Left ventricle myocardium superior (tissue), 1 donor: ENCODE data around the gene AGAP1. TPM values are rescaled to one million over a fixed set of nuclear protein-coding genes. Genes with fewer than 3 reads are reported as not detected.

Source experiments
- ATAC-seq: fragments of 200-7000 bp; cut with Tn5 transposase; one replicate; pipeline ENCODE4 v1.9.1; 2020; ENCODE audit warnings: mild to moderate bottlenecking, moderate library complexity
- DNase-seq: peaks from one replicate; pipeline ENCODE4 v3.0.0-alpha.2; 2020
- intact Hi-C: fragments of 100-400 bp; cut with micrococcal nuclease; formaldehyde crosslinking; loops from one replicate; pipeline ENCODE4 v1.11.0; 2022
- total RNA-seq: library from RNA; stranded (reverse); fragmentation: NEBNext Ultra II Directional; extraction: Animal tissue kit (Norgen Biotek cat#: 25700); gene quantifications from one replicate; pipeline ENCODE4 v1.2.1, GENCODE V29; 2021
- donor health status: DM: no; HTN: yes; CAD: no; lungs with severe emphysema.

The AGAP1 gene
- total RNA-seq, 1 donor from 2014 or later: 22.3 TPM

DNA sequence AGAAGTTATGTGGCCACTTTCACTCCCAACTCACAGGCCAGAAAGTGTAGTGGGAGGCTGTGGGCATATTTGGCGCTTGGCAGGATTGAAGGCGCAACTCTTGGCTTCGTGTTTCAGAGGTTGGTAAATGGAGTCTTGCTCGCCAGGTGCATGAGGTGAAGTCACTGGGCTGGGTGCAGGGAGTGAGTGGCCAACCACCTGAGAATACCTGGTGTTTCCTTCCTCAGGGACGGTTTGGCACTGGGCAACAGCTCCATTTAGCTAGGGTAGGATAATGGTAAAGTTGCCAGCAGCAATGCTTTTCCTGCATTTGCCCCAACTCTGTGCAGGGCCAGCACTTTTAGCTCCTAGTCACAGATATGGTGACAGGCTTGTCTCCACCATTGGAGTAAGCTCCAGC, 115.9 kb downstream of the AGAP1 start:
- intact Hi-C loops: no loop called here
- ATAC-seq (no peak), DNase-seq (no peak)

DNA sequence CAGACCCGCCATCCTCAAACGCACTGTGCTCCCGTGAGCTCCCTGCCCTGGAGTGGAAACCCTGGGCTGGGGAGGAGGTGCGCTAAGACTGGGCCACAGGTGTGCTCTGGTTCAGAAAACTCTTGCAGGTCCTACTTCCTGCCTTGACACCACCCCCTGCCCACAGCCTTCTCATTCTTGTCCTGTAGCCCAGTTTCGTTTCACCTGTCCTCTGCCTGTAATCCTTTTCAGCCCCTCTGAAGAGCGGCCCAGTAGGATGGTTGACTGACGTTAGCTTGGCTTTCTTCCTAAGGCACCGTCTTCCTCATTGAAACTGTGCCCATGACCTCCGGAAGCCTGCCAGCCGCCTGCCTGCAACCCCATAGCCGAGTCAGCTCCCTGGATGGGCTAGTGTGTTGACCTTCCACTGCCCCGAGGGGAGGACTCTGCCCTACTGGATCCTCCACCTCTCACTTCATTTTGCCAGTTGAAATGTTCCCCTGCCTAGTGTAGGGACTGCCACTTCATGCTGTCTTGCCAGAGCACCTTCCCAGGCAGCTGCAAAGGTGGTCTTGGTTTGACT, 116.9 kb downstream of the AGAP1 start:
- ATAC-seq (no peak), DNase-seq (peak; percentile 44)
- intact Hi-C loops: no loop called here

DNA sequence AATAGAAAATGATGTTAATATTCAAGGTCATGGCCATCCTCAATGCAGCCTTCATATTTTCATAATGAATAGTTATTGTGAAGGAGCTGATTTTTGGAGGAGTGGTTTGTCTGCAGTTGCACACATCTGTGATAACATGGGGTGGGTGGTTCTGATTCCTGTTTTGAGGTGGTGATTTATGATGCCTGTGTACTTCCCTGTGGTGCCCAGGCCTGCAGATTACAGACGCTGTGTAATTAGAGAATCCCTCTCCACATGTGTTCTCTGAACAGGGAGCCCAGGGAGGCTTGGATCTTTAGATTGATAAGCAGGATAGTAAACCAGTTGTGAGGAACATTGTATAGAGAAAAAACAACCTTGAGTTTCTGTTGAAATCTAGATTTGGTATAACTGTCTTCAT, 117.5 kb downstream of the AGAP1 start:
- ATAC-seq (no peak), DNase-seq (no peak)
- intact Hi-C loops: no loop called here

DNA sequence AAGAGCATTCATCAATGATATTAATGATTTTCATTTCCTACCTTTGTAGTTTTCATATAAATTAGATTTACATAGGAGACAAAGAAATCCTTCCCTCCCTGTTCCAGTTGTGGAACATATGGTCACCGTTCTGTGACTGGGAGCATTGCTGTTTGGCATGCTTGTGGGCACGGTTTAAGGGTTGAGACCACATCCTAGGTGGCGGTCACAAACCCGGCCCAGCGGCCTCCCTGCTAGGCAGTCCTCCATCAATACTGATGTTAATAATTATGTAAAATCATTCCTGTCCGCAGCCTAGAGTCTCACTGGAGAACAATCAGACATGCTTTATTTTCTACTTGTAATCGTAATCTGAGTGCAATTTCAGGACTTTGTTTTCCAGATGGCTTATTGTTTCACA, 117.9 kb downstream of the AGAP1 start:
- intact Hi-C loops: no loop called here
- ATAC-seq (no peak), DNase-seq (no peak)

DNA sequence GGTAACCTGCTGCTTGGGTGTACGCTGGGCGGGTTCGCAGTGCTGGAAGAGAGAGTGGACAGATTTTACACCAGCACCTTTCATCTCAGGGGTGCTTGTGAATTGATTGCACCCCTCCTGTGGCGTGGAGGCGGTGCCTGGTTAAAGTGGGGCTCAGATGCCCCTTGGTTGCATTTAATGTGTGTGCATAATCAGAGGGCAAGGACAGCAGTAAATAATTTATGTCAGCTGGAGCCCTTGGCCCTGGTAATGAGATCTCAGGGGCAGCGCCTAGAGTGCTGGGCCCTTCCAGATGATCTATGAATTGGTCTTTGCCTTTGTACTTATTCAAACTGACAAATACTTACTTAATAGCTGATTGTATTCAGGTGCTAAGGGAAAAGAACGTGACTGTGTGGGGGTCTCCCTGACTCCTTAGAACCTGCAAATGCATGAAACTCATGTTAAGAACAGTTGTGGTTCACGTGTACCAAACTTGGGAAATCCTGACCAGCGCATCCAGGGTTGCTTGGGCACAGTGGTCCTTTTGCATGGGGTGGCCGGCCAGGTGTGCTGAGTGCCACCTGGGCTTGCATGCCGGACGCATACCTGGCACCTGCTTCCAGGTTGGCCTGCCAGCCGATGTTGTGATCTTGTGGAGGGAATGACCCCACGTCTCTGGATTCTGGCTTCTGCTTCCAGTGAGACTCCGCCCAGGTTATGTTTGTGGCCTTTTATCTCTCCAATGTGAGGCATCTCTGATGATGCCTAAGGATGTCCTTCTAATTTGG, 118.5 kb downstream of the AGAP1 start:
- DNase-seq: no peak
- ATAC-seq: no peak
- intact Hi-C loops: no loop called here

DNA sequence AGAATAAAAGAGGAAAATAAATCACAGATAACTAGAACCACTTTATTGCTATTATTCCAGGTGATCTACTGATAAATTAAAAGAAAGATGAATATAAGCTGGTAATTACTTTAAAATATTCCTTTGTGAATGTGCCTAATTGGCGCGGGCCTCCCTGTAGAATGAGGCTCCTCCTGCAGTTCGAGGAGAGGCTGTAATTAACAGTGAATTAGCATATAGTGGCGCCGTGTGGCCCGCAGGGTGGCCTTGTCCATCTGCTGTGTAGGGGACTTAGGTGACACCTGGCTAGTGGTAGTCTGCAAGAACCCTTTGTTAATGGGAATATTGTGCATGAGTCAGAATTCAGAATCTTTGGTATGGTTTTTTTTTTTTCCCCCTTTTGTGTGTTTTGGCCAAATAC, 119.8 kb downstream of the AGAP1 start:
- intact Hi-C loops: no loop called here
- DNase-seq (no peak), ATAC-seq (no peak)

DNA sequence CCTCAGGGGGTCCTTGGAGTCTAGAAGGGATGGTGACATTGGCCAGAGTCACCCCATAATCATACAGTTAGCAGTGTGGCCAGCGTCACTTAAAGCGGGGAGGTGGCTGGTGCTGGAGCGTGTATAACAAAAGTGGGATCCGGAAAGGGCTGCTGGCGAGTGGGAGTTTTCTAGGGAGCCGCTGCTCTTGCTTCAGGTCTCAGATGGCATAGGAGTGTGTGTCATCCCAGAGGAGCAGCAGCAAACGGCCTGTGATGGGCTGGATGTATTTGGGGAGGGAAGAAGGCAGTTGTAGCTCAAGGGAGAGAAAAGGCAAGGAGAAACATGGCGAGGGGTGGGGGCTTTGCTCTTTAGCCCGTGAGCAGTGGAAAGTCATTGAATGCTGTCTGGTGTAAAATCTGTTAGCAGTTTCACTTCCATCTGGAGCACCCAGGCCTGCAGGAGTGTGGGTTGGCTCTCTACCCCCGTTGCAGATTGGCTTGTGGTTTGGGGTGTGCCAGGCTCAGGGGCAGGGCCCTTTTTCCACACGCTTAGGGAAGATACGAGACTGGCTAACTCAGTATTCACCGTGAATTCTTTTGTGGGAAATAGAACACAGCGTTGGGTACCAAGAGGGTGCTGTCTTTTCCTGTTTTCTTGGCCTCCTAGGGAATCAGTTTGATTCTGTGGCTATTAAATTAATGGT, 120.5 kb downstream of the AGAP1 start:
- ATAC-seq: peak; percentile 14
- no peak for DNase-seq
- intact Hi-C loops: no loop called here

DNA sequence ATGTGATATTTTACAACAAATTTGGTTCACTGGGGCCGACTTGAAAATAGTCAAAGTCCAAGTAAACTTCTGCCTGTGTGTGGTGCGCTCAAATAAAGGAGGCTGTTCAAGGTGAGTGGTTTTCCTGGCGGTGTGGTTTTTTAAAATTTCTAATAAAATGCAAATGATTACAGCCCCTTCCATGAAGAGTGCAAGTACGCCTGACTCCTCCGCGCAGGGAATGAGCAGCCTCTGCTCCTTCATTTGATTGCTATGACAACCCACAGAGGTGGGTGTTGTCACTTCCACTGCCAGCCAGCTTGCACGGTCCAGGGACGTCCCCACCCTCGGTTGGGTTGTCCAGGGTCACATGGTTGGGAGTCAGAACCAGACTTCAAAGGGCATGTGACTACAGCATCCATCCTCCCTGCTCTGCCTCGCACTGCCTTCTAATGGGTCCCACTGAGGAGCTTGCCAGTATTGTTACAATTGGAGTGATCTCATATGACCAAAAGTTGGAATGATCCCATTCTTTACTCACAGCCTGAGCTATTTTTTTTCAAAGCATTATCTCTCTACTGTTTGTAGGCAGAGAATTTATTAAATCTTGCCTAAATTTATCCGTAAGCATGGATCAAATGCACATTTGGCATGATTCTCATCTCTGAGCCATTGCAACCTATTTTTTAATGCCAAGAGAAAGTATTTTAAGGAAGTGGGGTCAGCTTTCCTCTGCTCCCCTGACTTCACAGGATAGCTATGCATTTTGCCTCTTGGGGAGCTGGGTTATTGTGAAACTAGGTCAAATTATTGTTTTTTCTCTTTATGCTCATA, 121.3 kb downstream of the AGAP1 start:
- ATAC-seq: peak; percentile 88
- DNase-seq: peak; percentile 65
- intact Hi-C loops: no loop called here

DNA sequence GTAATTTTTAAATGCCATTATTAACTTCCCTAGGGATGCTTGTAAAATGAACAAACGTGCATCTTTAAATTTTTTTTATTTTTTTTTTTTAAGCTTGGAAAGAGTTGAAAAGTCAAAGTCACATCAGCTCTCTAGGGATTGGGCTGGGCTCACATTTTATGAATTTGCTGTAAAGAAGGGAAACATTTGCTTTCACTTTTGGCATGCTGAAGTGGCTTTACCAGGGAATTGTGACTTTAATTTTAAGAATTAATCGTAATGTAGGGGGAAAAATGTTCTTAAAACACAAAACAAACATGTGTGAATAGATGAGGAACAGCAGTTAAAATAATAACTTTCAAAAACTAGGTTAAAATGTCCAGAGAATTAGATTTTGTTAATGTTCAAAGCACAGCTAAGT, 123.0 kb downstream of the AGAP1 start:
- intact Hi-C loops: no loop called here
- no peak for DNase-seq
- ATAC-seq: peak; percentile 28

DNA sequence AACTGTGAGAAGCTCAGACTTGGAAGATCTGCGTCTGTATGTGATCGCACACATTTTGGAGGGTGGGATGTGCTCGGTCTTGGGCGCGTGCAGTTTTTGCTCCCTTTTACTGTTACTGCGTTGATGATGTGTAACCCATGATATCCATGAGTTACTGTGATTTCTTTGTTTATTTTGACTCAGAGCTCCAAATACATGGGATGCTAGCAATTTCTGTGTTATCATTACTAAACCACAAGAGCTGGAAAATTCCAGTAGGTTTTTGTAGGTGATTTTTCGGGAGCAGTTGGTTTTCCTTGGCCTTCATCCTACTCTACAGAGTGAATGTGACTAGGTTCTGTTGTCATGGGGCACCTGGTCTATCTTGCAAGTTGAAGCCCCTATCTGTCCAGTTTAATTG, 124.2 kb downstream of the AGAP1 start:
- DNase-seq (no peak), ATAC-seq (no peak)
- intact Hi-C loops: no loop called here

DNA sequence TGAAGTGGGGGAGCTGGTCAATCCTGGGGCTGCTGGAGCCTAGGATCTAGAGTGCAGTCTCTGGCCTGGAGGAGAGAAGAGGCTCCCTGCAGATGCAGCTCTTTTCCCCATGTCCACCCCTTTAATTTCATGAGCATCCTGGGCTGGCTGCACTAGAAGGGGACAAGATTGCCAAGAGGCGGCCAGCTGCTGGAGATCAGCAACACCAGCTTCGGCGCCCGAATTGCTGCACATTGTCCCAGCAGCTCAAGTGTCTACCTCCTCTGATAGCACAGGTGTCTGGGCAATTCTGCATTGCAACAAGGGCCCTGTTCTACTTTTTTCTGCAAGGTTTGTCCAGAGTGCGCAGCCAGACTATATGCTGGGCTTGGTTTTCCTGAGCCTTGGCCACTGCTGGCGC, 125.7 kb downstream of the AGAP1 start:
- ATAC-seq (no peak), DNase-seq (no peak)
- intact Hi-C loops: no loop called here

DNA sequence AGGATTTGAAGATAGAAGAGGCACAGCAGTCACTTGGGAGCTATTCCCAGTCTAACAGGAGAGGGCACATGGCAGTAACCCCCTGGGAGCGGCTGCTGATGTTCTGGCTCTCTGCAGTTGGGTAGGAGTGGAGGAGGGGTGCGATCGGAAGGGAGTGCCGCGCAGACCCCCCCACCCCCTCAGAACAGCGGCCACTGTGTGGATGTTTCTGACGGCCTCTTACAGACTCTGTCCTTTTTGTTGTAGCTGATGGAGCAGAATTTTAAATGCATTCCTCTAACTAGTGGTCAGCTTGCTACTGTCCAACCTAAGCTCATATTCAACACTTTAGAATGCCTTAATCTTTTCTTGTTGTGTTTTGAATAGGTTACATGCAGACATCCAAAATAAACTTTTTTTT, 127.9 kb downstream of the AGAP1 start:
- intact Hi-C loops: no loop called here
- no peak for ATAC-seq
- DNase-seq: no peak

DNA sequence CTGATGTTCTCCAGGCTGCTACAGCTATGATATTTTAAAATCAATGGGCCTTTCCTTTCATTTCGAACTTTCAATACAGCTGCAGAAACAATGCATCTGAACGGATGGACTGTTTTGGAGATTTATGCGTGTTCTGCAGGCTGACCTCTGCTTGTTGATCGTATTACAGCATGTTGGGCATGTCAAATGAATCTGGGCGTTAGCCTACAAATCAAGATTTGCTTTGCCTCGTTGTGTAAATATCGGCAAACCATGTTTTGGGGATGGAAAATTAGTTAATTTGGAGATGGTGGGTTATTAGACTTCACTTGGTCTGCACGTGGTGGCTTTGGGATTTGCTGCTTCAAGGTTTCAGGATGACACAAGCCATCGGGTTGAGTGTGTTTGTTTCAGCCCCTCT, 129.3 kb downstream of the AGAP1 start:
- intact Hi-C loops: no loop called here
- ATAC-seq (no peak), DNase-seq (no peak)

DNA sequence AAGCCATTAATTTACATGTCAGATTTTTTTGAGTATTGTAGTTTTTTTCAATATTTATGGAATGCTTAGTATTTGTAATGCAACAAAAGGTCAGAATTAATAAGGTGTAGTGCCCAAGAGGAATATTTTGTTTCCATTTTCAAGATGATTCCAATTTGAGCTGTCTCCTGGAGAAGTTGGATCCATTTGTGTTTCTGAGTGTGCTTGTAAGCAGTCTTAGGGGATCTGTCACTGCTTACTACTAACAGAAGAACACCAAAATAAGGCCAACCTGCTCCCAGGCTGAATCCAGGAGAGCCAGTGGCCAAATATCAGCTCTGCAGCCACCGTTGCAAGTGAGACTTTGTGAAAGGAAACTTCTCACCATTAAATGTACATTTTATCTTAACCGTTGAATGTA, 129.9 kb downstream of the AGAP1 start:
- DNase-seq (no peak), ATAC-seq (no peak)
- intact Hi-C loops: no loop called here

DNA sequence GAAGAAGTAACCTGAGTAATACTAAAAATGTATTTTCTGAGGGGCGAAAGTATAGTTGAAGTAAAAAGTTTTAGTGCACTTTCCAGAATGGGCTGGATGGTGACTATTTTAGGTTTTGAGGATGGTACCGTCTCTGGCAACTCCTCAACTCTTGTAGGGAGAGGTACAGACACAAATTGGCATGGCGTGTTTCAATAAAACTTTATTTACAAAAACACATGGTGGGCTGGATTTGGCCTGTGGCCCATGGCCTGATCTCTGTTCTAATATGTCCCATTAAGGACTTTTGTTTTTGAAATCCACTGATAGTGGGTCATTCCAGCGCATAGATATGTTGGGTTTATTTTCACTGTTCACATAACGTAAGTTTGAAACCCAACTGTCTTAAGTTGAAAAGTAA, 132.8 kb downstream of the AGAP1 start:
- ATAC-seq (no peak), DNase-seq (no peak)
- intact Hi-C loops: no loop called here

DNA sequence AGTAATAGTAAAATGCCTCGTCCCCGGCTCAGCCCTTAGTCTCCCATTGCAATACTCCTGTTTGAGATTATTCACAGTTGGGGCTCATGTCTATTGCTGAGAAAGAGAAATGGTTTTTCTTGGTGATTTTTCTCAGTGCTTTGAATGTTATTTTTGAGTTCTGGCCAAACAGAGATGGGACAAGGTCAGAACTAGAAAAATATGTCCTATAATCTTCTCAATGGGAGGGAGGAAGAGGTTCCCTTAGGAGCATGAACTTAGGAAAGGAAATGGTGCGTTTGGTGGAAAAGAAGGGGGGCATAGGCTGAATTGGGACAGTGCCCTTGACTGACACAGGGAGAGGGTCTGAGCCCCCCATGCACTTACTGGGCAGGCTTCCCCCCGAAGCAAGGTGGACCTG, 133.8 kb downstream of the AGAP1 start:
- intact Hi-C loops: no loop called here
- ATAC-seq: peak; percentile 61
- no peak for DNase-seq

DNA sequence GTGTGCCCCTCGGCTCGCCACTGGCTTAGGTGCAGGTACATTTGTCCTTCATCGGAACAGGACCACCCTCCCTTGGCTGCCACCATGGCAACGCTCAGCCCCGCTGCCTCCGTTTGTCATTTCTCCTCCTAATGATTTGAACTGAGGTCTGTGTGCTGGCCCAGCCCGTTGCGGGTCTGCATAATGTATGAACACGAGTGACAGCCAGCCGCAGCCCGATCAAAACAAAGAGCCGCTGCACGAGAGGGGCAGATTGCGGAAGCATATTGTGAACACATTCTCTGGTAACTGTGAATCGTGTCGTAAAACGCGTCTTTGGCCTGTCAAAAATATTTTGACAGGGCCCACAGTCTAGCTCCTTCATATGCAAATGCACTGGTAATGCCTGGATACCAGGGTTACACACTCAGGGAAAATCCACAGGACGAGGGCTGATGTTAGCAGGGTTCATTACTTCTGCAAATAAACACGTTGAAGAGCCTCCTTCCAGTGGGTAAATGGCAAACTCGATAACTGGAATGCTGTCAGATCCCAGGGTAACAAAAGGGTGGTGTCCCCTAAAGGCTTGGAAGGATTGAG, 137.0 kb downstream of the AGAP1 start:
- intact Hi-C loops: no loop called here
- DNase-seq (no peak), ATAC-seq (no peak)

DNA sequence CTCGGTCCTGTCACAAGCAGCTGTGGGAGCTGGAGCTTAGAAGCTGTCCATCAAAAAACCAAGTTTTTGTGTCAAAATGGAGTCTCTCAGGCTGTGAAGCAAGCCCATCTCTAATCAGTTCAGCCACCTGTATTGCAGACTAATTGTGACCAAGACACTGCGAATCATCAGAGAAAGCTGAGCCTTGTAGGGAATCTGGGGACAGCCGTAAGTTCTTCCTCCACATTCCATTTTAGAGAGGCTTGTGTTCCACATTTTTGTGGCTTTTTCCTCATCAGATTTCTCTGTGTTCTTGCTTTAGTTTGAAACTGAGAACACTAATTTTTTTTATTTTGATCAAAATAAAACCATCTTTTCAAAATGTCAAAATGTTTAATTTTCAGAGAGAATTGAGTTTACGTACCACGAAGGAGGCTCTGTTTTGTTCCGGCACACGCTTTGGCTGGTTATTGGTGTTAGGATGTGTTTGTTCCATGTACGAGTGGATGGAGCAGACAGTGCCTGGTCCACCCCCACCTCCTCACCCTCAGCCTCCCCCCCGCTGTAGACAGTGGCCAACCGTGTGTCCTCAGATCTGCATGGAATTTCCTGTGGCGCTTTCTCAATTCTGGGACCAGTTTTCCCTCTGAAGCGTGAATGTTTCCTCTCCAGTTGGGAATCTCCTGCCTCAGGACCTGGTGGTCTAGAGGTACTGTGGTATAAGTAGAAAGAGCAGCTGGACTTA, 140.8 kb downstream of the AGAP1 start:
- DNase-seq: no peak
- ATAC-seq: no peak

DNA sequence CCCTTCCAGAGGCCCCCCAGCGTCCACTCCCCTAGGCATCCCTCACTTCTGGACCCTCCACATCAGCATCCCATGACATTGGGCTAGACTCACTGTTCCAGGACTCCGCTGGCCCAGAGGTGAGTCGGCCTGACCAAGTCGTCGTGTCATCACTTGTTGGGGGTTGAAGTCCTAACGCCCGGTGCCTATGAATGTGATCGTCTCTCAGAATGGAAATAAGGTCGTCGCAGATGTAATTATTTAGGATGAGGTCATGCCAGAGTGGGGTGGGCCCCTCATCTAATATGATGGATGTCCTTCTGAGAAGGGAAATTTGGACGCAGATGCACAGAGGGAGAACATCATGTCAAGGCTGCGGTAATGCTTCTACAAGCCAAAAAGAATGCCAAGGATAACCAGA, 142.7 kb downstream of the AGAP1 start:
- no peak for ATAC-seq
- no peak for DNase-seq
- intact Hi-C loops: no loop called here

More for the DNA sequence above, 140.8 kb downstream of the AGAP1 start:
- intact Hi-C loops: no loop called here
